ENCODE results near the gene GPRC5C.
A peak's percentile ranks its signal among the peaks of the same experiment; 100 is the strongest.

GPRC5C gene

DNA sequence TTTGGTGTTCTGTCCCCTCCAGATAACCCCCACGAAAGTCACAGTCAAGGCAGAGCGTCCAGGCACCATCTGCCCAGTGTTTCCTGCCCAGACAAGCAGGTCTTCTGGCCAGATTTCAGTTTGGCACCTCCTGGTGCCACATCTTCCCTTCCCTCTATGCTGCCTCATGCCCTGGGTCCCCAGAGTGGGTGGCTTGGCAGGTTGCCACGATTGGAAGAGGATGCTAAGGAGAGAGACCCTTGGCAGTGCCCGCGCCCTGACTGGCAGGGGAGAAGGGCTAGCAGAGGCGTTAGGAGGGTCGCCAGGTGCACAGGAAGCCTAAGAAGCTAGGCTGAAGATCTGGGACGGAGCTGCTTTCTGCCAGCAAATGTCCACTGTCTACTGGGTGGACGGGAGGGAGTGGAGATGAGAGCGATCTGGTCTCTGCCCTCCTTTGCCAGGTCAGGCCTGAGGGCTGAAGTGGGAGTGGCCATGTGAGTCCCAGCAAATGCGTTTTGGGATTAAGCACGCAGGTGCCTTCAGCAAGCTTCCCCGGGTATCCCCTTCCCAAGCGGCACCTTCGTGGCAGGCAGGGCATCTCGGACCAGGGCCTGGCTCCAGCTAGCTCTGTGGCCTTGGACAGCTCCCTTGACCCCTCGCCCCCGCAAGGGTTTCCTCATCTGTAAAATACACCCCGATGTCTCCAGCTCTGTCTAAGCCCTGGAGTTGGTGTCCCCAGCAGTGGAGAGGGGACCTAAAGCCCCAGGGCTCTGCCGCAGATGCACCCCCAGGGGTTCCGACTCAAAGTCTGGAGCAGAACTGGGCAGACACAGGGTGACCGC lies 21.2 kb downstream of the GPRC5C start:
- Mint-ChIP-seq H3K9me3 (no peaks in the 10 kb centered on the region), H3K4me1 (peaks cover 22% of the 10 kb centered on the region), H3K27ac (ENCODE audit: low read depth) (no peak overlapping the region), H3K4me3 (peak overlapping the region; percentile 61), H3K27me3 (no peaks in the 10 kb centered on the region), H3K36me3 (ENCODE audit: insufficient read depth) (peaks cover 4% of the 10 kb centered on the region)
- ATAC-seq (replicated peaks; ENCODE audit: extremely low read depth, poor library complexity, severe bottlenecking), result no peak
- DNase-seq (ENCODE audit: low spot score in 2 of 2), result no peak

DNA sequence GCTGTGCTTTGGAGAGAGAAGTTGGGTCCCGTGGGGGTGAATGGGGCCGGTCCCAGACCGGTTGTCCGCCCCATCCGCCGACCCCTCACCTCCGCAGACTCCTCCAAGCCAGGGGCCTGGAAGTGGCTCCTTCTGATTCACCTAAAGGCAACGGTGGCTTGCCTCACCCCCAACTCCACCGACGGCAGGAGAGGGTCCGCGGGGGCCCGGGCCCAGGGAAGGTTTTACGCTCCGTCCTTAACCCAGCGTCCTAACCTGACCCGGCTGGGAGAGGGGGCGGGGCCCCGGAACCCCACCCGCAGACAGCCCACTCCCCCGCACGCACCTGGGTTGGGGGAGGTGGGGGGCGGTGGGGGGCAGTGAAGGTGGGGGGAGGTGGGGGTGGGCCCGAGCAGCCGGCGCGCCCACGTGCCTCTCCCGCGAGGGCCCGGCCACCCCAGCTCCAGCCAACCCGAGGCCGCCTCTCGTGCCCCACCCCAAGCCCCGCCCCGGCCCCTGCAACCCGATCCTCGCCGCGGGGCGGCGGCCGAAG lies 21.8 kb downstream of the GPRC5C start:
- H3K9me3 Mint-ChIP-seq, result no peaks in the 10 kb centered on the region
- peaks cover 4% of the 10 kb centered on the region for H3K36me3 Mint-ChIP-seq (ENCODE audit: insufficient read depth)
- no peaks in the 10 kb centered on the region for H3K27me3 Mint-ChIP-seq
- ATAC-seq (replicated peaks; ENCODE audit: extremely low read depth, poor library complexity, severe bottlenecking), result peak; percentile 87
- no peak overlapping the region for H3K27ac Mint-ChIP-seq (ENCODE audit: low read depth)
- peaks cover 27% of the 10 kb centered on the region for H3K4me1 Mint-ChIP-seq
- DNase-seq (ENCODE audit: low spot score in 2 of 2), result no peak
- peak overlapping the region; percentile 48 for H3K4me3 Mint-ChIP-seq

DNA sequence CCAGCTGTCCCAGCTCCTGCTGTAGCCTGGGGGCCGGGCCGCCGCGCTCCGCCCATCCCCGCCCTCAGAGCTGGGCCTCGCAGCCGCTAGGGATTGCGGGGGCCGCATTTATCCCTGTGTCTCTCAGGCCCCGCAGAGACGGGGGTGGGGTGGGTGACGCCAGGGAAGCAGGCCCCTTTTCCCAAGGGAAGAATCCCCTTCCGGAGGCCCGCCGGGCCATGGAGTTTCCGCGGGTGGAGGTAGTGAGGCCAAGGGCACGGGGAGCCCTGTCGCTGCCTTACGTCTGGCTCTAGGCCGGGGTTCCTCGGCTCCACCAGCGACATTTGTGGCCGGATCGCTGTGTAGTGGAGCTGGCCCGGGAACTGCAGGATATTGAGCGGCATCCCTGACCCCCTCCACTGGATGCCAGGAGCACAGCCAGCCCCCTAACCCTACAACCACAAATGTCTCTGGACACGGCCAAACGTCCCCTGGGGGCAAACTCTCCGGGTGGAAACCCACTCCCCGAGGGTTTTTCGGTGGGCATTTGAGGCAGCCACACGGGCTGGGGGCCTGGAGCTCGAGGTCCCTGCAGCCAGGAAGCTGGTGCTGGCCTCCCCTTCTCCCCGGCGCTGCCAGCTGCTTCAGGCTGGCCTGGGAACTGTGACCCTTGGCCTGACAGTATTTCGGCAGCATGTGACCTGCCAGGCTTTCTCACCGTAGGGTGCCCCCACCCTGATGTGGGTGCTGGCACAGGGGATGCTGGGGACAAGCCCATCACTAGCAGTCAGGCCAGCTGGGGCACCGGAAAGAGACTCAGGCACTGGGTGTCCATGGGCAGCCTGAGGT lies 22.5 kb downstream of the GPRC5C start:
- Mint-ChIP-seq H3K27me3 (no peaks in the 10 kb centered on the region), H3K27ac (ENCODE audit: low read depth) (no peak overlapping the region), H3K36me3 (ENCODE audit: insufficient read depth) (peaks cover 4% of the 10 kb centered on the region), H3K4me3 (peak overlapping the region; percentile 48), H3K4me1 (peaks cover 32% of the 10 kb centered on the region), H3K9me3 (no peaks in the 10 kb centered on the region)
- ATAC-seq (replicated peaks; ENCODE audit: extremely low read depth, poor library complexity, severe bottlenecking) (peak; percentile 14), DNase-seq (ENCODE audit: low spot score in 2 of 2) (peak; percentile 31 to 40)

DNA sequence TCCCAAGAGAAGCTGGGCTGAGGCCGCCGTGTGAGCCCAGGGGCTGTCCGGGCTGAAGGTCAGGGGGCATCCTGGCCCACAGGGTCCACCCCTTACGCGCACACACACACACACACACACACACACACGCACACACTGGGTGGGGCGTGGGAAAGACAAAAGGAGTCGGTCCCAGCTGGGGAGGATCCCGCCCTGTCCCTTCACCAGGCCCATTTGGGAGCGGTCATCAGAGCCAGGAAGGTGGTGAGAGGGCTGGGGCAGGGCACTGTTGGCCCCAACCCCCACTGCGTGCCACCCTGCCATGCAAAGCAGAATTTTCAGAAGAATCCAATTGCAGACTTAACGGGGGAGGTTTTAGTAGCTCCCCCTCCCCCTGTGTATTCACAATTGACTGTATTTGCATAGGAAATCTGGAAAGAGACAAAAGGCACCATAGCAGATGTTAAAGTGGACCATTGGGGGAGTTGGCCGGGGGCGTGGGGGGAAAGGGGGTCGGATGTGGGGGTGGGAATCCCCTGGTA lies 23.2 kb downstream of the GPRC5C start:
- H3K27me3 Mint-ChIP-seq, result no peaks in the 10 kb centered on the region
- no peak overlapping the region for H3K27ac Mint-ChIP-seq (ENCODE audit: low read depth)
- ATAC-seq (replicated peaks; ENCODE audit: extremely low read depth, poor library complexity, severe bottlenecking), result no peak
- no peaks in the 10 kb centered on the region for H3K9me3 Mint-ChIP-seq
- peaks cover 36% of the 10 kb centered on the region for H3K4me1 Mint-ChIP-seq
- DNase-seq (ENCODE audit: low spot score in 2 of 2), result no peak
- H3K4me3 Mint-ChIP-seq, result peak overlapping the region; percentile 48
- peaks cover 5% of the 10 kb centered on the region for H3K36me3 Mint-ChIP-seq (ENCODE audit: insufficient read depth)

DNA sequence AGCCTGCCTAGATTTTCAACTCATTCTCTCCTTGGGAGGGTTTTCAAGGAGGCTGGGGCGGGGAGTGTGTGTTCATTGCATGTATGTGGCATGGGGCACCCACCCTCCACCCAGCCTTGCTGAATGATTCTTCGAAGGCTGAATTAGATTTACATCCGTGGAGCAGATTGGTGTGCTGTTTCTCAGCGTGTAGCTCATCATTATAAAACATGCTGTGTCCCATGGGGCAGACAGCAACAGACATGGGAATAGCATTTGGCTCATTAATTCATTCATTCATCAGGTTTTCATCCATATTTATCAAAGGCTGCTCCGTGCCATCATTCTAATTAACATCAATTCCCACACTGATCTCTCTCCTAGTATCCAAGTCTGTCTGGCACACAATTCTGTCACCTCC lies 23.9 kb downstream of the GPRC5C start:
- Mint-ChIP-seq H3K4me3 (no peak overlapping the region), H3K9me3 (no peaks in the 10 kb centered on the region), H3K36me3 (ENCODE audit: insufficient read depth) (peaks cover 6% of the 10 kb centered on the region), H3K4me1 (peaks cover 39% of the 10 kb centered on the region), H3K27ac (ENCODE audit: low read depth) (no peak overlapping the region), H3K27me3 (no peaks in the 10 kb centered on the region)
- no peak for DNase-seq (ENCODE audit: low spot score in 2 of 2)
- ATAC-seq (replicated peaks; ENCODE audit: extremely low read depth, poor library complexity, severe bottlenecking), result no peak

DNA sequence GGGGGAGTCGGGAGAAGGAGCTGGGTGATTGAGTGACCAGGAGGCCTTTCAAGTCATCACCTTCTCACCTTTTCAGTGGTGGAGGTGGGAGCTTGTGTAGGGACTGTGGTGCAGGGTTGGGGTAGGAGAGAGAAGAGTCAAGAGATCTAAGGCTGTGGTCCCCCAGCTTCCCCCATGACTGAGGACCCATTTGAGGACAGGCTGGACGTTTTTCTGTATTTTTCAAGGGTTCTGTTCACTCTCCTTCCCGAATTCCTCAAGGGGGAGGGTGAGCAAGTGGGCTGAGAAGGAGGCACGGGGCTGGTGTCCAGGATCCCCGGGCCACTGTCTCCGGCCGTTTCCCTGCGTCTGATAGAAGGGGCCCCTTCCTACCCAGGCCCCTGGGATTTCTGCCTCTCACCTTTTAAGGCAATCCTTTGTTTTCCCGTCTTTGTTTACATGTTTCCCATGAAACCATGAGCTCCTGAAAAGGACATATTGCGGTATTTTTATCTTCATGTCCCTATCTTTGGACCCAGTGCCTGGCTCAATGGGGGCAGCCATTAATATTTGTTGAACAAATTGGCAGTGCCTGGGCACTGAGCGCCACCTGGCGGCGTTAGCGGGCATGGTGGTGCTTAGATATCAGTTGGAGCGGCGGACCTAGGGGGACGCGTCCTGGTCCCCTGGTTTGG lies 25.4 kb downstream of the GPRC5C start:
- Mint-ChIP-seq H3K4me1 (peaks cover 44% of the 10 kb centered on the region), H3K36me3 (ENCODE audit: insufficient read depth) (peaks cover 6% of the 10 kb centered on the region), H3K9me3 (no peaks in the 10 kb centered on the region), H3K27ac (ENCODE audit: low read depth) (no peak overlapping the region), H3K4me3 (peak overlapping the region; percentile 21), H3K27me3 (no peaks in the 10 kb centered on the region)
- ATAC-seq (replicated peaks; ENCODE audit: extremely low read depth, poor library complexity, severe bottlenecking) (peak; percentile 42), DNase-seq (ENCODE audit: low spot score in 2 of 2) (peak; percentile 47 to 60)

DNA sequence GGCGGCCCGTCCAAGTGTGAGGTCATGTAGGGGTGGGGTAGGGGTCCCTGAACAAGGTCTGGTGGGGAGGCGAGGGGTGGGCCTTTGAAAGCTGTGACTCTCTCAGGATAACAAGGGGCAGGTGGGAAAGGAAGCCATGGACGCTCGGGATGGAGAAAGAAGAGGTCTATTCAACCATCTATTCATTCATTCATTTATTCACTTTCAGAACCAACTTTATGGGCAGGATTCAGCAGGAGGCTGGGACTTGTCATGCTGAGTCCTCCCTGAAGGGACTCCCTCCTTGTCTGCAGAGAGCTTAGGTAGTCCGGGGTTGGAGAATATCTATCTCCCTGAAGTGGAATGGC lies 25.9 kb downstream of the GPRC5C start:
- DNase-seq (ENCODE audit: low spot score in 2 of 2) (no peak), ATAC-seq (replicated peaks; ENCODE audit: extremely low read depth, poor library complexity, severe bottlenecking) (no peak)
- peaks cover 44% of the 10 kb centered on the region for H3K4me1 Mint-ChIP-seq
- no peaks in the 10 kb centered on the region for H3K27me3 Mint-ChIP-seq
- H3K27ac Mint-ChIP-seq (ENCODE audit: low read depth), result no peak overlapping the region
- no peaks in the 10 kb centered on the region for H3K9me3 Mint-ChIP-seq
- H3K36me3 Mint-ChIP-seq (ENCODE audit: insufficient read depth), result peaks cover 5% of the 10 kb centered on the region
- peak overlapping the region; percentile 21 for H3K4me3 Mint-ChIP-seq

DNA sequence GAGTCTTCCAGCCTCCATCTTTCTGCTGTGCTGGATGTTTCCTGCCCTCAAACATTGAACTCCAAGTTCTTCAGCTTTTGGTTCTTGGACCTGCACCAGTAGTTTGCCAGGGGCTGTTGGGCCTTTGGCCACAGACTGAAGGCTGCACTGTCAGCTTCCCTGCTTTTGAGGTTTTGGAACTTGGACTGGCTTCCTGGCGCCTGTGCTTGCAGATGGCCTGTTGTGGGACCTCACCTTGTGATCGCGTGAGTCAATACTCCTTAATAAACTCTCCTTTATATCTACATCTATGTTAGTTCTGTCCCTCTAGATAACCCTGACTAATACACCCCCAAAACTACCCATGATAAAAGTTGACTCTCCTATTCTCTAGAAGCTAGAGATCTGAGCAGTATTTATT lies 26.9 kb downstream of the GPRC5C start:
- DNase-seq (ENCODE audit: low spot score in 2 of 2) (no peak), ATAC-seq (replicated peaks; ENCODE audit: extremely low read depth, poor library complexity, severe bottlenecking) (no peak)
- peaks cover 10% of the 10 kb centered on the region for H3K36me3 Mint-ChIP-seq (ENCODE audit: insufficient read depth)
- H3K27ac Mint-ChIP-seq (ENCODE audit: low read depth), result no peak overlapping the region
- no peaks in the 10 kb centered on the region for H3K27me3 Mint-ChIP-seq
- no peaks in the 10 kb centered on the region for H3K9me3 Mint-ChIP-seq
- peaks cover 51% of the 10 kb centered on the region for H3K4me1 Mint-ChIP-seq
- H3K4me3 Mint-ChIP-seq, result no peak overlapping the region

DNA sequence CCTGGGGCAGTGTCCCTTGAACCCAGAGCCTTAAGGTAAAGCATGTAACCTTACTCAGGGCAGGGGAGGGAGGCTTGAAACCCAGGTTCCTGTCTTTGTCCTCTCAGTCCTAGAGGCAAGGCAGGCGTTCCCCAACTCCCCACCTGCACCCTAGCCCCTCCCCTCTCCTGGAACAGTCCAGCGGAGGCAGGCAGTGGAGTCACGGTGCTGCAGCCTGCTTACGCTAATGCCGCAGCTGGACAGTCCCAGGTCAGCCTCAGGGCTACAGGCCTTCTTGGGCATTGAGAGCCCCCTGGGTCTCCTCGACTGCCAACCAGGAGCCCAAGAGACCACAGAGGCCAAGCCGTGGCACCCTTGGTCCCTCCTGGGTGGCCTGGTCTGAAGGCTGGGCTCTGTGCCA lies 27.7 kb downstream of the GPRC5C start:
- Mint-ChIP-seq H3K4me3 (no peak overlapping the region), H3K4me1 (peaks cover 51% of the 10 kb centered on the region), H3K36me3 (ENCODE audit: insufficient read depth) (peaks cover 10% of the 10 kb centered on the region), H3K27me3 (no peaks in the 10 kb centered on the region), H3K27ac (ENCODE audit: low read depth) (peak overlapping the region; percentile 76), H3K9me3 (no peaks in the 10 kb centered on the region)
- DNase-seq (ENCODE audit: low spot score in 2 of 2) (no peak), ATAC-seq (replicated peaks; ENCODE audit: extremely low read depth, poor library complexity, severe bottlenecking) (no peak)

DNA sequence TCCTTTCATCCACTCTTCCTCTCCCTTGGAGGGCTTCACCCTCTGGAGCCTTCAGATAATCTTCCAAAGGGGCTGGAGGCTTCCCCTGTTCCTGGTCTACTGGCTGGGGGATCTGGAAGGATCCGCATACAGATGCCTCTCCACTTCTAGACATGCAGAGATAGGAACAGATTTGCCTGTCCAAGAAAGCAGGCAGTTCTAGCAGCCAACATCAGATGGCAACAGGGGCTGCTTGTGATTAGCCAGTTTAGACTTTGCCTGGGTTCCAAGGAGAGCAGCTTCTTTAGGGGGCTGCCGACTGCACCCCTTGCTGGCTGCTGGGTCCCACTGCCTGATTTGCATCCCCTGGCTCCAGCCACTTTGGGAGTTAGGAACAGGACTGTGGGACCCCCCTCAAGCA lies 28.4 kb downstream of the GPRC5C start:
- H3K4me1 Mint-ChIP-seq, result peaks cover 51% of the 10 kb centered on the region
- H3K27ac Mint-ChIP-seq (ENCODE audit: low read depth), result peak overlapping the region; percentile 76
- H3K4me3 Mint-ChIP-seq, result no peak overlapping the region

DNA sequence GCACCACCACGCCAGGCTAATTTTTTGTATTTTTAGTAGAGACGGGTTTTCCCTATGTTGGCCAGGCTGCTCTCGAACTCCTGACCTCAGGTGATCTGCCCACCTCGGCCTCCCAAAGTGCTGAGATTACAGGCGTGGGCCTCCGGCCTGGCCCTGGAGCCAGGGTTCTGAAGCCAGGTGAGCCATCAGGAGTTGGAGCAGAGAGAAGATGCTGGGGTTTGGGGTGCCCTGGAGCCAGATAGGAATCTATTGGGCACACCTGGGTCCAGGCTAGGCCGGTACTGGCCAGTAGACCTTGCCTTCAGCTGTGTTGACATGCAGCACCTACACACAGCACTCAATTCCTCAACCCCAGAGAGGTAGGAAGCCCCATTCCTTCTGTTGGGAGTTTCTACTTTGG lies 29.1 kb downstream of the GPRC5C start:
- ATAC-seq (replicated peaks; ENCODE audit: extremely low read depth, poor library complexity, severe bottlenecking) (no peak), DNase-seq (ENCODE audit: low spot score in 2 of 2) (no peak)
- H3K36me3 Mint-ChIP-seq (ENCODE audit: insufficient read depth), result peaks cover 10% of the 10 kb centered on the region
- peaks cover 51% of the 10 kb centered on the region for H3K4me1 Mint-ChIP-seq
- no peak overlapping the region for H3K4me3 Mint-ChIP-seq
- no peaks in the 10 kb centered on the region for H3K9me3 Mint-ChIP-seq
- H3K27me3 Mint-ChIP-seq, result no peaks in the 10 kb centered on the region
- no peak overlapping the region for H3K27ac Mint-ChIP-seq (ENCODE audit: low read depth)

More for the DNA sequence above, 28.4 kb downstream of the GPRC5C start:
- DNase-seq (ENCODE audit: low spot score in 2 of 2), result no peak
- no peaks in the 10 kb centered on the region for H3K9me3 Mint-ChIP-seq
- no peak for ATAC-seq (replicated peaks; ENCODE audit: extremely low read depth, poor library complexity, severe bottlenecking)
- peaks cover 10% of the 10 kb centered on the region for H3K36me3 Mint-ChIP-seq (ENCODE audit: insufficient read depth)
- H3K27me3 Mint-ChIP-seq, result no peaks in the 10 kb centered on the region

DNA sequence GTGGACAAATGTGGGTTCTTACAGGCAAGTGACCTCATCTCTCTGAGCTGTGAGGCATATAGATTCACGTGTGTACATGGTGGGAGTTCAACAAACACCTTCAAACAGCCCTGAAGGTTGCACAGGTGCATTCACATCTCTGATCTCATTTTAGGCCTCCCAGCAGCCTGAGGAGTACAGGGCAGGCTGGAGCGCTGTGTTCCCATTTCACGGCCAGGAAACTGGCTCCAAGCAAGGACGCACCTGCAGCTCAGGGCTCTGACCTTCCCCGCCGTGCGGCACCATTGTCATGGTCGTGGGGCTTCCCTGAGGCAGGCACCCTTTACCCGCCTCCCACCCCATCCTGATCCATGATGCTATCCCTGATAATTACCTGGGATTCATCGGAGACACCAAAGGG lies 29.7 kb downstream of the GPRC5C start:
- H3K4me1 Mint-ChIP-seq, result peaks cover 51% of the 10 kb centered on the region
- no peaks in the 10 kb centered on the region for H3K27me3 Mint-ChIP-seq
- peaks cover 8% of the 10 kb centered on the region for H3K36me3 Mint-ChIP-seq (ENCODE audit: insufficient read depth)
- DNase-seq (ENCODE audit: low spot score in 2 of 2) (no peak), ATAC-seq (replicated peaks; ENCODE audit: extremely low read depth, poor library complexity, severe bottlenecking) (no peak)
- no peaks in the 10 kb centered on the region for H3K9me3 Mint-ChIP-seq
- no peak overlapping the region for H3K27ac Mint-ChIP-seq (ENCODE audit: low read depth)
- H3K4me3 Mint-ChIP-seq, result no peak overlapping the region

All from central memory CD8-positive, alpha-beta T cell (primary cell).